GM06990 (cell line): ENCODE data around the gene MIA2.
"Not testable (repeated sequence)": the region's sequence is repeated elsewhere in the genome, so short reads cannot be mapped to it uniquely, and the experiment has no call there.

Experiments
- DNase-seq: peaks from one replicate; pipeline ENCODE4 v3.0.0-alpha.2; 2011; ENCODE audit not compliant: insufficient read length; ENCODE audit errors: extremely low read depth
- H3K27me3 ChIP-seq: replicated peaks from 2 replicates; pipeline ENCODE4 v1.6.0; 2011; ENCODE audit warnings: low read length; ENCODE audit not compliant: control insufficient read depth, insufficient read depth
- H3K36me3 ChIP-seq: 2 replicates; pipeline ENCODE4 v1.5.1; 2011; ENCODE audit warnings: low read length; ENCODE audit not compliant: control insufficient read depth, insufficient read depth
- H3K4me3 ChIP-seq: replicated peaks from 2 replicates; pipeline ENCODE4 v1.5.1; 2011; ENCODE audit warnings: low read depth, mild to moderate bottlenecking, control low read depth, low read length
- TF ChIP-seq, protein P1 (sequence below): IDR thresholded peaks from 2 replicates; pipeline ENCODE4 v1.5.1; 2011; ENCODE audit warnings: low read length, control low read depth, mild to moderate bottlenecking, inconsistent platforms; ENCODE audit not compliant: insufficient read depth, poor library complexity, severe bottlenecking

The MIA2 gene

DNA sequence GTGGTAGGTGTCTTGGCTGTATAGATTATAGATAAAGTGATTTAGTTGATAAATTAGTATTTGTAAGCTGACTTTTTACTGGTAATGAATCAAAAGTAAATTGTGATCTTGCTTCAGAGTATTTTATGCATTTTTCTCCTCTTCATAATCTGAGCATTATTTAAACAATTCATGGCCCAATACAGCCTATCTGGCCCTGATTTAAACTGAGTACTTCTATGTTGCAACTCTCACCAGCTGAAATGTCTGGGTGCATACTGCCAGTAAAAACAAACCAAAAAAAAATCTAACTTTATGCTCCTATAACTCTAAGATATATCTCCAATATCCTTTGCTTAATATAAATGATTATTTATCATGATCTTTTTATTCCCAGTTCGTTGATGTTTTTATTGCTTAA lies 86.6 kb downstream of the MIA2 start:
- Histone ChIP-seq H3K36me3 (no peaks in the 10 kb centered on the region; the same call in 1 of the 2 replicates), H3K4me3 (no peak overlapping the region), H3K27me3 (no peaks in the 10 kb centered on the region)
- no peak for DNase-seq
- TF ChIP-seq, protein P1, sequence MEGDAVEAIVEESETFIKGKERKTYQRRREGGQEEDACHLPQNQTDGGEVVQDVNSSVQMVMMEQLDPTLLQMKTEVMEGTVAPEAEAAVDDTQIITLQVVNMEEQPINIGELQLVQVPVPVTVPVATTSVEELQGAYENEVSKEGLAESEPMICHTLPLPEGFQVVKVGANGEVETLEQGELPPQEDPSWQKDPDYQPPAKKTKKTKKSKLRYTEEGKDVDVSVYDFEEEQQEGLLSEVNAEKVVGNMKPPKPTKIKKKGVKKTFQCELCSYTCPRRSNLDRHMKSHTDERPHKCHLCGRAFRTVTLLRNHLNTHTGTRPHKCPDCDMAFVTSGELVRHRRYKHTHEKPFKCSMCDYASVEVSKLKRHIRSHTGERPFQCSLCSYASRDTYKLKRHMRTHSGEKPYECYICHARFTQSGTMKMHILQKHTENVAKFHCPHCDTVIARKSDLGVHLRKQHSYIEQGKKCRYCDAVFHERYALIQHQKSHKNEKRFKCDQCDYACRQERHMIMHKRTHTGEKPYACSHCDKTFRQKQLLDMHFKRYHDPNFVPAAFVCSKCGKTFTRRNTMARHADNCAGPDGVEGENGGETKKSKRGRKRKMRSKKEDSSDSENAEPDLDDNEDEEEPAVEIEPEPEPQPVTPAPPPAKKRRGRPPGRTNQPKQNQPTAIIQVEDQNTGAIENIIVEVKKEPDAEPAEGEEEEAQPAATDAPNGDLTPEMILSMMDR, result no peak

- TF ChIP-seq, protein P1, result no peak
- Histone ChIP-seq H3K36me3 (no peaks in the 10 kb centered on the region), H3K4me3 (no peak overlapping the region), H3K27me3 (no peaks in the 10 kb centered on the region)
- DNase-seq, result no peak
Observed at GRCh38 chr14:39322807-39323206, 89.1 kb downstream of the MIA2 start.

GRCh38 chr14:39324097-39324496 lies 90.4 kb downstream of the MIA2 start:
- H3K27me3 ChIP-seq, result no peaks in the 10 kb centered on the region
- no peak for DNase-seq
- TF ChIP-seq, protein P1, result no peak
- no peaks in the 10 kb centered on the region for H3K36me3 ChIP-seq
- H3K4me3 ChIP-seq, result no peak overlapping the region

GRCh38 chr14:39339003-39339402 lies 105.3 kb downstream of the MIA2 start:
- DNase-seq, result no peak
- Histone ChIP-seq H3K4me3 (no peak overlapping the region), H3K27me3 (no peaks in the 10 kb centered on the region)

GRCh38 chr14:39341126-39341525 lies 107.4 kb downstream of the MIA2 start:
- H3K27me3 ChIP-seq, H3K4me3 ChIP-seq, DNase-seq, H3K36me3 ChIP-seq: not testable (repeated sequence)

More at GRCh38 chr14:39339003-39339402, 105.3 kb downstream of the MIA2 start:
- TF ChIP-seq, protein P1, result no peak
- H3K36me3 ChIP-seq, result no peaks in the 10 kb centered on the region; the same call in 1 of the 2 replicates

- DNase-seq, result no peak
- H3K27me3 ChIP-seq, result no peaks in the 10 kb centered on the region
- H3K36me3 ChIP-seq, result no peaks in the 10 kb centered on the region; the same call in 1 of the 2 replicates
- TF ChIP-seq, protein P1, result no peak
- no peak overlapping the region for H3K4me3 ChIP-seq
Observed at GRCh38 chr14:39342768-39343167, 109.1 kb downstream of the MIA2 start.
